ENCODE results near the gene ACVR1.

The ACVR1 gene

DNA sequence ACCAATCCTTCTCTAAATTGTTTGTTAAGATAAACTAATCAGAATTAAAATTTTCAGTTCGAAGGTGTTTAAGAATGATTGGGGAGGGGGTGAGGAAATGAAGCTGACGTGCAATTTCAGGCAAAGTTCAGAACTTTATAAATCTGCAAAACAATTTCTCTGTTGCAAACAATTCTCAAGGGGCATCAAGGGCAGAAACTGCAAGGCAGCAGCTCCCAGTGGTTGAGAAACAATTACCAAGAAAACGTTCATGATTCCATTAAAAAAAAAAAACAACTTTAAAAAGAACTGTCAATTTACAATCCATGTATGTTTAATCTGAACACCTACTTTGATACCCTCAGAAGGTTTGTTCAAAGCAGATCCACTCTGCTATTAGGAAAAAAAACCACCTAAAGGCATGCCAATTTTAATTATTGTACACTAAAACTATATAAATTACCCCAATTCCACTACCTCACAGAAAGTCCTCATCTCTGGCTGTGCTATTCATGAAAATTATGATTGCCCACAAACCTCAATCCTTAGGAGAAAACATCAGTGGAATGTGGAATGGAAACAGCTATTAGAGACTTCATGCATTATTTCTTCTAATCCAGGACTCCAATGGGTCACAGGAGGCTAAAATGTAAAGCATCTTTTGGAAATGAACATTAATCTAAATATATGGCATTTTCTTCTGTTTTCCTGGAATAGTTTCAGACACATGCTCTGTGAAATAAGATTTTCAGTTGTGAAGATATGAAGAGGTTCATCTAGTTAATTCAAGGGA is 127.6 kb downstream of the ACVR1 start:
- TF ChIP-seq, protein P1, sequence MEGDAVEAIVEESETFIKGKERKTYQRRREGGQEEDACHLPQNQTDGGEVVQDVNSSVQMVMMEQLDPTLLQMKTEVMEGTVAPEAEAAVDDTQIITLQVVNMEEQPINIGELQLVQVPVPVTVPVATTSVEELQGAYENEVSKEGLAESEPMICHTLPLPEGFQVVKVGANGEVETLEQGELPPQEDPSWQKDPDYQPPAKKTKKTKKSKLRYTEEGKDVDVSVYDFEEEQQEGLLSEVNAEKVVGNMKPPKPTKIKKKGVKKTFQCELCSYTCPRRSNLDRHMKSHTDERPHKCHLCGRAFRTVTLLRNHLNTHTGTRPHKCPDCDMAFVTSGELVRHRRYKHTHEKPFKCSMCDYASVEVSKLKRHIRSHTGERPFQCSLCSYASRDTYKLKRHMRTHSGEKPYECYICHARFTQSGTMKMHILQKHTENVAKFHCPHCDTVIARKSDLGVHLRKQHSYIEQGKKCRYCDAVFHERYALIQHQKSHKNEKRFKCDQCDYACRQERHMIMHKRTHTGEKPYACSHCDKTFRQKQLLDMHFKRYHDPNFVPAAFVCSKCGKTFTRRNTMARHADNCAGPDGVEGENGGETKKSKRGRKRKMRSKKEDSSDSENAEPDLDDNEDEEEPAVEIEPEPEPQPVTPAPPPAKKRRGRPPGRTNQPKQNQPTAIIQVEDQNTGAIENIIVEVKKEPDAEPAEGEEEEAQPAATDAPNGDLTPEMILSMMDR (IDR thresholded peaks at IDR 0.05; ENCODE audit: control extremely low read depth, extremely low read depth, low read depth, missing control alignments): no peak
- ChIA-PET POLR2A (no interaction called here), CTCF (interaction anchor here (0.9 to 1.0 kb wide), 2 partner anchors 10 to 54 kb away, joined by 3 read pairs; no protein-coding TSS in a partner anchor)
- no peak for DNase-seq (ENCODE audit: extremely low spot score)

DNA sequence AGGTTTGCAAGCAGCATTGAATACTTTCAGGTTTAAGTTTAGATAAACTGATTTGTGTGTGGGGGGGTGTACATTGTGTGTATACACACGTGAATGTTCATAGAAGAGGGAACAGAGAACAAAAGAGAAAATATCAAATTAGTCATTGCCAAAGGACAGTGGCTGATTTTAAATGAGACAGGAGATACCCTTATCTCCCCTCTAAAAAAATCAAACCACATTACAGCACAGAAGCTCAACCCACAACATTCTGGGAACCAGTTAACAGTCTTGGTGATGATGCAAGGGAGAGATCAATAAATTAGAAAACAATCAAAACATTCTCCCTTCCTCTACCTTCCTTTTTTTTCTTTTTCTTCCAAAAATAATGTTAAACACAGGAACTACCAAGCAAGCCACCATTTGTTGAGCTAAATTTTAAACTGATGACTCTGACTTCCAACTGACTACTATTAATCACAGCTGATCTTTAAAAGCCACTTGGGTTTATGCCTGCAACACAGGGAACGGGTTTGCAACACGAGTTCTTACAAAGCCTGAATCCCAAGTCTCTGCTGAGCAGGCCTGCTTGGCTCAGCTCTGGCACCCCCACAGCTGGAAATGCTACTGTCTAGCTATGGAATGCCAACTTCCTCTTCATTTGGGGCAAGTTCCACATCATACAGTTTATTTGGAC is 128.3 kb downstream of the ACVR1 start:
- no peak for DNase-seq (ENCODE audit: extremely low spot score)
- TF ChIP-seq, protein P1 (IDR thresholded peaks at IDR 0.05; ENCODE audit: control extremely low read depth, extremely low read depth, low read depth, missing control alignments): no peak
- ChIA-PET POLR2A (no interaction called here), CTCF (interaction anchor here (0.9 to 1.0 kb wide), 2 partner anchors 9 to 54 kb away, joined by 3 read pairs; no protein-coding TSS in a partner anchor)

DNA sequence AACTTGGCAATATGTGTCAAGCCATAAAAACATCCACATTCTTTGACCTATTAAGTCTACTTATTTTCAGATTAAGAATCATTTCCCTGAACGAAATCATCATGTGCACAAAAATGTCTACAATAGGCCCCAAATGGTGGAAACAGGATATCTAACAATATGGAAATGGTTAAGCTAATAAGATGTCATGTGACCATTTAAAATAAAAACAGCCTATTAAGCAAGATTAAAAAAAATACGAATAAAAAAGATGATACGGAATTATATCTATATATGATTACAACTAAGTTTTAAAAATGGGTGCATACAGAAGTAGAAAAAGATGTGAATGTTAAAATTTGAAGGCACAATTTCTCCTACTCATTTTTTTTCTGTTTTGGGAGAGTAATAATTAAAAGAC is 128.8 kb downstream of the ACVR1 start:
- ChIA-PET POLR2A (no interaction called here), CTCF (interaction anchor here (0.9 to 1.0 kb wide), 2 partner anchors 8 to 53 kb away, joined by 3 read pairs; no protein-coding TSS in a partner anchor)
- no peak for DNase-seq (ENCODE audit: extremely low spot score)
- TF ChIP-seq, protein P1 (IDR thresholded peaks at IDR 0.05; ENCODE audit: control extremely low read depth, extremely low read depth, low read depth, missing control alignments): no peak

DNA sequence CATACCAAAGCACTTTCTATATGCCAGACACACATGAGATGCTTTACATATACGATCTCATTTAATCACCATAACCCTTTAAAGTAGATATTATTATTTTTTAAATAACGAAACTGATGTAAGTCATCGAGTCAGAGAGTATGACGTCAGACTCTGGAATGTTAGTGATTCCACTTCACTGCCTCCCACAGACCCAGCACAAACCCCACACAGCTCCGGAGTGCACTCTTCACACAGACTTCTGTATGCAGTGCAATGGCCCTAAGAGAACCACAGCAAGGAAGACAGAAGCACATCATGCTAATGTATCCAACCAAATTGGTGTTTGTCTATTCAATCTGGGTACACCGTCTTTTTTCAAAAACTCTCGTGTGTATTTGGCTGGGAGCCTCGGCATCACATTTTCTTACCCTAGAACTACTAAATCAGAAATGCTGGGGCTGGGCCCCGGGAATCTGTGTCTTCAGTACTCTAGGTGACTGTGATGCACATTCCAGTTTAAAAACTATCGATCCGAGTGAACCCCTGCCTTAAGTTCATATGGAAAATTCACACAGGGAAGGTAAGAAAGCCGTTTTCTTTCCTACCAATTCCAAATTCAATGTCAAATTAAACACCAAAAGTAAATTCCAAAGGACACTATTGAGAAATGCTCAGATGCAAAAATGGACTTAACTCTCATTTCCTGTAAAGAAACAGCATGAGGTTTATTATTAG is 129.7 kb downstream of the ACVR1 start:
- ChIA-PET CTCF (no interaction called here), POLR2A (no interaction called here)
- DNase-seq (ENCODE audit: extremely low spot score): no peak
- TF ChIP-seq, protein P1 (IDR thresholded peaks at IDR 0.05; ENCODE audit: control extremely low read depth, extremely low read depth, low read depth, missing control alignments): no peak

DNA sequence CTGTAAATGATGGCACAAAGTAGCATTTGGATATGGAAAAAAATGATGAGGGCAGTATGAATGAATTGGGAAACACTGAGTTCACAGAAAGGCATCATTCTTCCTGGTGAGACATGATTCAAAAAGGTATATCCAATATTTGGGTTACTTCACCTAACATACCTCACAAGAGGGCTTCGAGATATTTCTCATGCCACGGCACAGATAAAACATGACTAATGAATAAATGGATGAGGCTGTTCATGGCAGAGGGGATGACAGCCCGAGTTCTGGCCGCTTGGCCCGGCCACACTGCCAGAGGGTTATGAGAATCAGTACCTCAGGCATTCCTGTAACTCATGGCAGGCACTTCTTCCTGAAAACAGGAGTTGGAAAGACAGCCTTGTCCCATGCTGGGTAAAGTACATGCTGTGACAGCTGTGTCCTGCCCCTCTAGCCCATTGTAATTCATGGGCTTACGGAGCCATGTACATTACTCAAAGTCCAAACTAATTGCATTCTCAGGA is 131.5 kb downstream of the ACVR1 start:
- CTCF ChIA-PET: no interaction called here
- DNase-seq (ENCODE audit: extremely low spot score): no peak
- TF ChIP-seq, protein P1 (IDR thresholded peaks at IDR 0.05; ENCODE audit: control extremely low read depth, extremely low read depth, low read depth, missing control alignments): no peak
- POLR2A ChIA-PET: no interaction called here

DNA sequence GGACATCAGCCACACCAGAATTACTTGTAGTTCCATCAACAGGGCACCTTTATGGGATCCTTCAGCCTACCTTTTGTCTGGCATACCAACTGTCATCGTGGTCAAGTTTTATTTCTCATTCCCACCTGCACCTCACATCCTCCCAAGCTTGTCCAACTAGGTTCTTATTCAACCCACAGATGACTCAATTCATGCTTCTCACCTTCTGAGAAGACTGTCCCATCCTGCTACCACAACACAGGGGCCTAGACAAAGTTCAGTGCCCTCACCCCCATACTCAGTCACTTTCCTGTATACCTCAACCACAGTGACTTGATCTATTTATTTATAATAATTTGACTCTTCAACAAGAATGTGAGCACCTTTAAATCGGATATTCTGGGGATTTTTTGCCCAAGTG is 133.1 kb downstream of the ACVR1 start:
- ChIA-PET CTCF (no interaction called here), POLR2A (no interaction called here)
- DNase-seq (ENCODE audit: extremely low spot score): no peak
- TF ChIP-seq, protein P1 (IDR thresholded peaks at IDR 0.05; ENCODE audit: control extremely low read depth, extremely low read depth, low read depth, missing control alignments): no peak

Data from GM10248 (cell line).